HG02981 (cell line): ENCODE data around the gene EYA2.

Source experiments
- ATAC-seq: cut with Tn5 transposase; IDR thresholded peaks from one replicate; pipeline ENCODE4 v1.9.1; 2021; ENCODE audit warnings: mild to moderate bottlenecking, moderate library complexity; ENCODE audit not compliant: unreplicated experiment

The EYA2 gene

DNA sequence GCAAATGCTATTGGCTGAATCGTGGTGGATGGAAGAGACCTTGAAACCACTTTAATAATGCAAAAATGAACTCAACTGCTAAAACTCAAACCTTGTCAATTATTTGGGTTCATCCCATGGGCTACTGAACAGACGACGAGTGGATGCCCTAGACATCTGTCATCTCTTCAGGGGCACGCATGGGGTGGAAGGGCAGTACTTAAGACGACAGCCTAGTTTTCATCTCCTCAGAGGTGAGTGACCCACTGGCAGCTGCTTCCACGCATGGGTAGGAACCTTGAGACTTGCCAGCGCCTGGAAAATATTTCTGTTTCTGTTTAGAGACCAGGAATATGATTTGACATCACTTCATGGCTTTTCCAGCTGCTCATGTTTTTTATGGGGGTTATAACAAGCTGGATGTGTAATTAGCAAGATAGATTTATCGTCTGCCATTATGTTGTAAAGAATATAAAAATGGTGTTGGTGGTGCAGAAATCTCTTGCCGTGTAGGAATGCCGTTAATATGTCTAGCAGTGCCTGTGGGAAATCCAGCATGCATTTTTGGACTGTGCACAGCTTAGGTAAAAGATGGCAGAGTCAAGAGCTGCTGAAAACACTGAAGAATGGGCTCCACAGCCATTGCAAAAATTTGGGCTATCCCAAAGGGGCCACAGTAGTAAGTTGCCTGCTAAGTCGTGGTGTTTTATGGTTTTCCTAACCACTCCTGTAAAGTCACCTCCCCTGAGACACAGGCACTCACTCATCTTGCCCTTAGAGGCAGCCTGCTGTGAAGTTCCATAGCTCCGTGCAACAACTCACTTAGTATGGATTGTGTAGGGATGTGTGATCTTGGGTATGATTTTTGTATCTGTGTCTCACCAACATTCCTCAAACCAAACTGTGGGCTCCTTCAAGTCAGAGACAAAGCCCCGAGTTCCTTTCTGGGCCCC, 203.3 kb downstream of the EYA2 start:
- ATAC-seq: no peak

DNA sequence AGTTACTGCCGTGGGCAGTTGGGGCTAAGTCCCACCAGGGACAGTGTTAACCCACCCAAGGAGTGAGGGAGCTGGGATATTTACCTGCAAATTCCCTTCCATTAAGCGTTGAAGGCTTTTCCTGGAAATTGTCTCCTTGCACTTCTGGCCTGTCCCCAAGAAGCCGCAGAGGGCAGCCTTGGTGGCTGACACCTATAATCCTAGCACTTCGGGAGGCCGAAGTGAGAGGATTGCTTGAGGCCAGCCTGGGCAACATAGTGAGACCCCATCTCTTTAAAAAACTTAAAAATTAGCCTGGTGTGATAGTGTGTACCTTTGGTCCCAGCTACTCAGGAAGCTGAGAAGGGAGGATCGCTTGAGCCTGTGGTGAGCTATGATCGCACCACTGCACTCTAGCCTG, 204.4 kb downstream of the EYA2 start:
- ATAC-seq: no peak

DNA sequence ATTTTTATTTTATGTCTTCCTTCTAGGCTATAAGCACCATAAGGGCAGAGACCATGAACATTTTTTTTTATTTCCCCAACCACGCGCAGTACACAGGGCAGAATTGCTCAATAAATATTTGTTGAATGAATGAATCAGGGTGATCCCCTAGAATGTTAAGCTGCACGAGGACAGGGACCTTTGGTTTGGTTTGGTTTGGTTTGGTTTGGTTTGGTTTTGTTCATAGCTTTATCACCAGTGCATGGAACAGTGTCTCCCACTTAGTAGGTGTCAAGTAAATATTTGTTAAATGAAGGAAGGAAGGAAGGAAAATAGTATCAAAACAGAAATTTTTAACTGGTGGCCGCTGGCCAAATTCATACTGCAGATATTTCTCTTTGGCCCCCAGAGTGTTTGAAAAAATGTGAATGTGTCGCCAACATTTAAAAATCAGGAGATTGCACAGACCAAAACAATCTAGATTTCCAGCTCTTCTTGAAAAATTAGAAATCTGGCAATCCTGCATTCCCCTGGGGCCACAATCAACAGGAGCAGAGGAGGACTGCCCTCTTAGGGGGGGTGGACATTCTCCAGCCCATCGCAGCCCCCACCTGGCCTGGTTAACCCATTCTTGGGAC, 205.3 kb downstream of the EYA2 start:
- no peak for ATAC-seq

DNA sequence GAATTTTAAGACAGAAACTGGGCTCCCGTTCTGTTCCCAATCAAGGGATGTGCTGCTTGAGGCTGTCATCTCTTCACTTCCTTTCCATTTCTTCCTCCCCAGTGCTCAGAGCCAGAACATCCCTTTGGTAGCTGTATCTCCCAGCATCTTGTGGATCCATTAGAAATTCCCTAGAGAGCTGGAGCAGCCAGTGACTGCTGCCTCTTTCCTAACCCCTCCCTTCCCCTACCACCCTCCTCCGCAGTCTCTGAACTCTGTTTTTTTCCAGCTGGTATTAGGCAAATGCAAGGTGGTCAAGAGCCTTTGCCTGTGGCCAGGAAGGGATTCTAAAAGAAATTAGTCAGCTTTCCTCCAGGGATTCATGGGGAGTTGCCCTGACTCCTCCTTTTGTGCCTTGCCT, 208.0 kb downstream of the EYA2 start:
- ATAC-seq: no peak

GRCh38 chr20:47106786-47107185, 212.1 kb downstream of the EYA2 start:
- no peak for ATAC-seq

DNA sequence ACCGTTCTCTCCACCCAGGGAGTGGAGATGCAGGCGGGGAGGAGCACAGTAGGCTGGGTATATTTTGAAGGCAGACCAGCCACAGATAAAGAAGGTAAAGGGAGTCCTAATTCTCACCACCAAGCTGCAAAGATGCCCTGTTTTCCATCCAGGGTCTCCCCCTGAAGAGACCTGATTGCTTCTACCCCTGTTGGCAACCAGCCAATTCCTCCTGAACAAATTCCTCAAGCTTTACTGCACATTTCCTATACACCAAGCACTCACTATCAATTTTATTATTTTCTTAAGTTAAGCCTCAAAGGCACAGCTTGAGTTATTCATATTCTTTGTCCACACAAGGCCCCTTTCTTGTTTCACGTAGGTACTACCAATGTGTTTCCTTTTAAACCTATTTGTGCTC, 214.4 kb downstream of the EYA2 start:
- ATAC-seq: no peak

DNA sequence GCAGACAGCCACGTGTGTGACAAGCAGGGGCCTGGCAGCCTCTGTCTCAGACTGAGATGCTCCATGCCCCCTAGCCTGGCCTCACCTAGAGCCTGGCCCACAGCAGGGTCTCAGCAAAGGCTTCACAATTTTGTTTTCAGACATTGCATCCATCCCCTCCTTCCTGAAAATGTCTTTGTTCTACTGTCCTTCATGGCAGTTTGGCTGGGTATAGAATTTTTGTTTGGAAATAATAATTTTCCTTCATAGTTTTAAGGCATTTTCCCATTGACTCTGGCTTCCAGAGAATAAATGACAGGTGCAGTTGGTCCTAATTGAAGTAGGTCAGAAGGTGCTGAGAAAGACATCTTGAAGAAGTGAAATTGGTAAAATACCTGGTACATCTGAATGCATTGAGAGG, 216.2 kb downstream of the EYA2 start:
- no peak for ATAC-seq

DNA sequence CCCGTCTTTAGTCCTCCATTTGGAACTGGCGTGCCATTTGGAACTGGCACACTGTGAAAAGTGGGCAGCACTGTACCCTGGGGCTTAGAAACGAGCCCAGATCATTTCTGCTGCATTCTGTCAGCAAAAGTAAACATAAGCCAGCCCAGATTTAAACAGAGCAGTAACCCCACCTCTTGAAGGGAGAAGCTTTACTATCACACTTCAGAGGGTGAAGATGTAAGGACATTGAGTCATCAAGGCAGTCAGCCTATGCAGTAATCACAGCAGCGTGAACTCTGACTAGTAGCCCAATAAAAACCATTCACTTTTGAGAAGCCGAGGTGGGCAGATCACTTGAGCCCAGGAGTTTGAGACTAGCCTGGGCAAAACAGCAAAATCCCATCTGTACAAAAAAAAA, 216.9 kb downstream of the EYA2 start:
- no peak for ATAC-seq

GRCh38 chr20:47113362-47114109, 218.9 kb downstream of the EYA2 start:
- ATAC-seq: no peak

DNA sequence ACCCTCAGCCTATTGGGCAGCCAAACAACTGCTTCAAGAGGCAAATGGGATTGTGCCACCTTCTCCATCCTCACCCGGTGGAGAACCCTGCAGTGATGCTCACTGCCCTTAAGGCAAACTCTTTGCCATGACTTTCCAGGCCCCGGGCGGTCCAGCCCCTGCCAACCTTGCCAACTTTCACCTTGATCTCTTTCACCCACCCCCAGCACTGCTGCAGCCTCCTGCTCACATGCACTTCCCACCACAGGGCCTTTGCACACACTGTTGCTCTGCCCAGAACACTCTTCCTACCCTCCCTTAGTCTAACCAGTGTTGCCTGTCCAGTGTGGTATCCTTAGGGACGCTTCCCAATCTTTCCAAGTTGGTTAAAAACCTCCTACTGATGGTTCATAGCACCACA, 221.1 kb downstream of the EYA2 start:
- no peak for ATAC-seq

GRCh38 chr20:47117371-47117770, 222.7 kb downstream of the EYA2 start:
- ATAC-seq: no peak

- no peak for ATAC-seq
These were observed 223.1 kb downstream of the EYA2 start for GRCh38 chr20:47117773-47118172.

DNA sequence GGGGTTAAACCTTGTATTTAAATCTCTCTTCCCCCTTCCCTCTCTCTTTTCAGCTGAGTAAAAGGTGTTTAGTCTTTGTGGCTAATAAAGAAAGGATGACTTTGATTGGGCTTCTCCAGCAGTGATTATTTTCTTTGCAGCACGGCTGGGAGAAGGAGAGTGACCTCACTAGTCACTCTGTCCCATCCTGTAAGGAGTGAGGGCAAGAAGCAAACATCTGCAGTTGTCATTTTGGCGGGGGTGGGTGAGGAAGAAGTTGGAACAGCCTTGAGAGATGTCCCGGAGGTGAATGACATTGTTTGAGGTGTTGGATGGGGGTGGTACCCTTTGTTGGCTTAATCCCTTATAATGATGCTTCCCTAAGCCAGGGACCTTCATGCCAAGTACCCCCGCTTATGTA, 223.6 kb downstream of the EYA2 start:
- ATAC-seq: no peak

- ATAC-seq: no peak
These were observed 224.0 kb downstream of the EYA2 start for GRCh38 chr20:47118641-47119040.

- ATAC-seq: no peak
These were observed 225.8 kb downstream of the EYA2 start for GRCh38 chr20:47120346-47120936.

DNA sequence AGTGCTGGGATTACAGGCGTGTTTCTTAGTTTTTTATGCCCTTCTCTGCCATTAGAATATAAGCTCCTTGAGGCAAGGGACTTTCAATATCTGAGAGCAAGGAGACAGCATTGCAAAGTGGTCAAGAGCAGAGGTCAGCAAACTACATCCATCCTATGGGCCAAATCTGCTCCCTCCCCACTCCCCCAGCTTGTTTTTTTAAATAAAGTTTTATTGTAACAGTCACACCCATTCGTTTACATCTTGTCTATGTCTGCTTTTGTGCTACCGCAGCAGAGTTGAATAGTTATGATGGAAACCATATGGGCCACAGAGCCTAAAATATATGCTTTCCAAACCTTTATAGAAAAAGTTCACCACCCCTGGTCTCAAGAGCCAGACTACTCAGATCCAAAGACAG, 227.9 kb downstream of the EYA2 start:
- ATAC-seq: no peak

DNA sequence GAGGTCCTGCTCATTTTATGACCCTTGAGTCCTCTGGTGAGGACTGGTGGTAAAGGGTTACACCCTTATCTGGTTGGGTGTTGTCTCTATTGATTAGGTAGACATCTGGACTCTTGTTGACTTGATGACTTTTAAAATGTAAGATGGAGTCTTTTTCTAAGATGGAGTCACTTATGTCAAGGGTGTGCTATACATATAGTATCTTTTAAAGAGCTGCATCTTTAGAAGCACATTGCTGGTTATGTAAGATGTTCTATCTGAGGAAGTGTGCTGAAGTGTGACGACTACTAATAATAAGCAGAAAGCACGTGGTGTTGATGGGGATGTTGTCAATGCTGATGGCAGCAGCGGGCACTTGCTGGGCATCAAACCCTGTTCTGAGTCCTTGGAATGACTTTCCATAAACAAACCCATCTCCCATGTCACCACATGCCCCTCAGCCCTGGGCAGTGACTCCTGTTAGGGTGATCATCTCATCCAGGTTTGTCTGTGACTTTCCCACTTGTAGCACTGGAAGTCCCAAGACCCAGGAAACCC, 229.6 kb downstream of the EYA2 start:
- ATAC-seq: no peak

DNA sequence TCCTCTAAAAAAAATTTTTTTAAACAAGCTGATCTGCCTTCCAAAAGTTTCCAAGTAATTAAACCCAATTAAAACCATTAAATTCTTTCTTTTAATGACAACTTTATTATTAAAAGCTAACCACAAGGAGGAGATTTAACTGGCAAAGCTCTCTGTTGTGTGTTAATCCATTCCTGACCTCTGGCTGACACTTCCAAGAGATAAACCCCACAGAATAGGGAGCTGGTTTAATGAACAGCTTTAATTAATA, 230.8 kb downstream of the EYA2 start:
- no peak for ATAC-seq

DNA sequence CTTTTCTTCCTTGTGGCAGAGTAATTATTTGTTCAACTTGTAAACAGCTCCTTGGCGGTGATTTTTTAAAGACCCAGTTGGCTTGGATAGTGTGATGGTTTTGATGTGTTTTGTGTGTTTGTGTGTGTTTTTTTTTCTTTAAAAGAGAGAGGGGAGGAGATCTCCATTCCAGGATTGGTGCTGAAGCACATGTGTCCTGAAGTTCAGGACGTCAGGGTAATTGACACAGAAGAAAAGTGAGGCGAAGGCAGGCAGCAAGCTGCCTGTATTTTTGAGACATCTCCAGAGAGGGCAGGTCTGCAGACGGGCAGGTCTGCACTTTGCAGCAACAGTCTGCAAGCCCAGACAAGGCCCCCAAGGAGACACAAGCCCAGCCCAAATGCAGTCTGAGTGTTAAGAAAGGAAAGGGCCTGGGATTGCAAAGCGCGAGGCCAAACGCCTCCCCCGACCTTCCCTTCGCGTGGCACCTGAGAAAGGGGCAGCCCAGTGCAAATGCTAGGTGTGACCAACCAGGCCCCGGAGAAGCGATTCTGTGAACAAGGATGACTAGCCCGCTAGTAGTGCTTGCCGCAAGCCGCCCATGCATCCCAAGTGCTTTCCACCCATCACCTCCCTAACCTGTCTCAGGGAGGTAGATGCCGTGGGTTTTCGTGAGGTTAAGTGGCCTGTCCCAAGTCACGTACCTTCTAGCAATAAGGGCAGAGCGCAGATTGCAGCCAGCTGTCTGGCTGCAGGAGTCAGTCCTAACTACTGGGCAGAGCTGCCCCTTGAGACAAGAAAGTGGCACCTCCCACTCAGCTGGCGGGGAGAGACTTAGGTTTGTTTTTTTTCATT, 231.3 kb downstream of the EYA2 start:
- no peak for ATAC-seq

GRCh38 chr20:47126709-47127108, 232.1 kb downstream of the EYA2 start:
- ATAC-seq: no peak

DNA sequence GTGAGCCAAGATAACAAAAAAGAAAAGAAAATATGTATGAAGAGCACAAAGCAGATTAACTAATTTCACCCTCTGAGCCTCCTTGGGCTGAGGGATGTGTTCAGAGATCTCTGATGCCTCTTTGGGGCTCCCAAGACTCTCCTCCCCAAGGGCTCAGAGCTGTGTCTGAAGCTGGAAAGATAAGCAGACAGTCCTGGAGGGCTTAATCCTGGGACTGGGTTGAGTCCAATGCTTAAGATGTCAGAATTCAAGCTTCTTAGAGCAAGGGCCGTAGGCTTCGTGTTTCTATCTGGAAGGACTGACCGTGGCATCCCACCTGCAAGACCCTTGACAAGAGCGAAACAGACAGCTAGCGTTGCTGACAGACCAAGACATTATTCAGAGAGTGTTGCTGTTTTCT, 232.9 kb downstream of the EYA2 start:
- no peak for ATAC-seq
